ENCODE results near the gene HHATL.

DNA sequence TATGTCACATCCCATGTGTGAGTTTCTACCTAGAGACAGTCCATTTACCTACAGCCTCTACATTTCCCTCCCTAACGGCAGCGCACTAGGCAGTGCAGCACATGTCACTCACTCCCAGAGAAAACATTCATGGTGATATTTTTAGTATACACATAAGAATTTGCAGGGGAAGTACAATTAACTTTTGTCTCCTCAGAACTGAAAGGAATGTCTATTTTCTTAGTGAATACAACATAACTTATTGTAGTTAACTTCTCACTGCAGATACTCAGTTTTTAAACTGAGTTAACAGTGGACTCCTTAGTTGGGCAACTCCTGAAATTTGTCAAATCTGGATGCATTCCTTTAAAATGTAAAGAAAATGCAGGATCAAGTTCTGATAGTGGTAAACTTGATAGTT lies 53.6 kb downstream of the HHATL start:
- TF ChIP-seq, protein P1, sequence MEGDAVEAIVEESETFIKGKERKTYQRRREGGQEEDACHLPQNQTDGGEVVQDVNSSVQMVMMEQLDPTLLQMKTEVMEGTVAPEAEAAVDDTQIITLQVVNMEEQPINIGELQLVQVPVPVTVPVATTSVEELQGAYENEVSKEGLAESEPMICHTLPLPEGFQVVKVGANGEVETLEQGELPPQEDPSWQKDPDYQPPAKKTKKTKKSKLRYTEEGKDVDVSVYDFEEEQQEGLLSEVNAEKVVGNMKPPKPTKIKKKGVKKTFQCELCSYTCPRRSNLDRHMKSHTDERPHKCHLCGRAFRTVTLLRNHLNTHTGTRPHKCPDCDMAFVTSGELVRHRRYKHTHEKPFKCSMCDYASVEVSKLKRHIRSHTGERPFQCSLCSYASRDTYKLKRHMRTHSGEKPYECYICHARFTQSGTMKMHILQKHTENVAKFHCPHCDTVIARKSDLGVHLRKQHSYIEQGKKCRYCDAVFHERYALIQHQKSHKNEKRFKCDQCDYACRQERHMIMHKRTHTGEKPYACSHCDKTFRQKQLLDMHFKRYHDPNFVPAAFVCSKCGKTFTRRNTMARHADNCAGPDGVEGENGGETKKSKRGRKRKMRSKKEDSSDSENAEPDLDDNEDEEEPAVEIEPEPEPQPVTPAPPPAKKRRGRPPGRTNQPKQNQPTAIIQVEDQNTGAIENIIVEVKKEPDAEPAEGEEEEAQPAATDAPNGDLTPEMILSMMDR (IDR thresholded peaks at IDR 0.05) = no peak
- TF ChIP-seq, protein P2, sequence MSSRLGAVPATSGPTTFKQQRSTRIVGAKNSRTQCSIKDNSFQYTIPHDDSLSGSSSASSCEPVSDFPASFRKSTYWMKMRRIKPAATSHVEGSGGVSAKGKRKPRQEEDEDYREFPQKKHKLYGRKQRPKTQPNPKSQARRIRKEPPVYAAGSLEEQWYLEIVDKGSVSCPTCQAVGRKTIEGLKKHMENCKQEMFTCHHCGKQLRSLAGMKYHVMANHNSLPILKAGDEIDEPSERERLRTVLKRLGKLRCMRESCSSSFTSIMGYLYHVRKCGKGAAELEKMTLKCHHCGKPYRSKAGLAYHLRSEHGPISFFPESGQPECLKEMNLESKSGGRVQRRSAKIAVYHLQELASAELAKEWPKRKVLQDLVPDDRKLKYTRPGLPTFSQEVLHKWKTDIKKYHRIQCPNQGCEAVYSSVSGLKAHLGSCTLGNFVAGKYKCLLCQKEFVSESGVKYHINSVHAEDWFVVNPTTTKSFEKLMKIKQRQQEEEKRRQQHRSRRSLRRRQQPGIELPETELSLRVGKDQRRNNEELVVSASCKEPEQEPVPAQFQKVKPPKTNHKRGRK (CRISPR knock-in tag; IDR thresholded peaks at IDR 0.05; ENCODE audit: borderline replicate concordance) = no peak
- no peak for TF ChIP-seq SP1 (CRISPR knock-in tag; conservative IDR thresholded peaks at IDR 0.05)
- TF ChIP-seq JUN (CRISPR knock-in tag; IDR thresholded peaks at IDR 0.05) = no peak
